ENCODE measurements around the gene TAF10. TPM values are rescaled to one million over a fixed set of nuclear protein-coding genes. Genes with fewer than 3 reads are reported as not detected.

Gene TAF10
- total RNA-seq, 1 experiment from 2014 or later, result 142 TPM

DNA sequence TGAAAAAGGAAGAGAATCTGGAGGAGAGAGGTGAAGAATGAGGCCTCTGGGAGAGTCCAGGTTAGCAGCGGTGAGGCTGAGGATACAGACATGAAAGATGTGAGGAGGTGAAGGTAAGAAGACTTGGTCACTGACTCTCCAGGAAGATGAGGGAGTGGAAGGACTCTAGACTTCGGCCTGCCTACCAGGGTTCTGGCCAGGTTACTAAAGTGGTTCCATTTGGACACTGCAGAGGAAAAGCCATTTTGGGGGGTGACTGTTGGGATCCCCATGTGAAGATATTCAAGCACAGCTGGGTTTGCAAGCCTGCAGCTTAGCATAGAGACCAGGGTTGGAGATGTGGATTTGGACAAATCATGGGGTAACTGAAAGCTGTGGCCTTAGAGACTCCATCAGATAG lies 35.8 kb upstream of the TAF10 start:
- Histone ChIP-seq H3K27me3 (replicated peaks; ENCODE audit: control insufficient read depth, insufficient read depth, low read length) (no peaks in the 10 kb centered on the region; the same call in 1 of the 2 replicates), H3K36me3 (ENCODE audit: control insufficient read depth, insufficient read depth, low read length) (no peaks in the 10 kb centered on the region), H3K4me1 (peaks cover 8% of the 10 kb centered on the region; the same call in 1 of the 2 replicates), H3K9me3 (no peaks in the 10 kb centered on the region), H3K4me3 (ENCODE audit: low read depth, low read length) (no peak overlapping the region)
- Mint-ChIP-seq H3K4me1 (ENCODE audit: low read depth, unreplicated experiment) (no peaks in the 10 kb centered on the region), H3K36me3 (ENCODE audit: insufficient read depth, unreplicated experiment) (no peaks in the 10 kb centered on the region), H3K27ac (ENCODE audit: unreplicated experiment) (no peak overlapping the region), H3K4me3 (ENCODE audit: unreplicated experiment) (no peak overlapping the region), H3K27me3 (ENCODE audit: insufficient read depth, unreplicated experiment) (no peaks in the 10 kb centered on the region), H3K9me3 (ENCODE audit: unreplicated experiment) (no peaks in the 10 kb centered on the region)
- intact Hi-C loops (cut with micrococcal nuclease; ENCODE audit: unreplicated experiment), result no loop called here
- ChIA-PET CTCF (interaction anchor here (0.7 kb wide), 1 partner anchor 35 kb away, joined by 4 read pairs; the partner anchor contains the start of gene MRPL17), POLR2A (no interaction called here)
- DNase-seq, result no peak
- TF ChIP-seq, protein P1, sequence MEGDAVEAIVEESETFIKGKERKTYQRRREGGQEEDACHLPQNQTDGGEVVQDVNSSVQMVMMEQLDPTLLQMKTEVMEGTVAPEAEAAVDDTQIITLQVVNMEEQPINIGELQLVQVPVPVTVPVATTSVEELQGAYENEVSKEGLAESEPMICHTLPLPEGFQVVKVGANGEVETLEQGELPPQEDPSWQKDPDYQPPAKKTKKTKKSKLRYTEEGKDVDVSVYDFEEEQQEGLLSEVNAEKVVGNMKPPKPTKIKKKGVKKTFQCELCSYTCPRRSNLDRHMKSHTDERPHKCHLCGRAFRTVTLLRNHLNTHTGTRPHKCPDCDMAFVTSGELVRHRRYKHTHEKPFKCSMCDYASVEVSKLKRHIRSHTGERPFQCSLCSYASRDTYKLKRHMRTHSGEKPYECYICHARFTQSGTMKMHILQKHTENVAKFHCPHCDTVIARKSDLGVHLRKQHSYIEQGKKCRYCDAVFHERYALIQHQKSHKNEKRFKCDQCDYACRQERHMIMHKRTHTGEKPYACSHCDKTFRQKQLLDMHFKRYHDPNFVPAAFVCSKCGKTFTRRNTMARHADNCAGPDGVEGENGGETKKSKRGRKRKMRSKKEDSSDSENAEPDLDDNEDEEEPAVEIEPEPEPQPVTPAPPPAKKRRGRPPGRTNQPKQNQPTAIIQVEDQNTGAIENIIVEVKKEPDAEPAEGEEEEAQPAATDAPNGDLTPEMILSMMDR (IDR thresholded peaks at IDR 0.05; ENCODE audit: insufficient read depth in 1 of 2, low read depth in 1 of 2, low read length in 1 of 2, severe bottlenecking in 1 of 2, unreplicated experiment in 1 of 2), result no peak
- no TSS peak for BruUV-seq (replicated peaks)

DNA sequence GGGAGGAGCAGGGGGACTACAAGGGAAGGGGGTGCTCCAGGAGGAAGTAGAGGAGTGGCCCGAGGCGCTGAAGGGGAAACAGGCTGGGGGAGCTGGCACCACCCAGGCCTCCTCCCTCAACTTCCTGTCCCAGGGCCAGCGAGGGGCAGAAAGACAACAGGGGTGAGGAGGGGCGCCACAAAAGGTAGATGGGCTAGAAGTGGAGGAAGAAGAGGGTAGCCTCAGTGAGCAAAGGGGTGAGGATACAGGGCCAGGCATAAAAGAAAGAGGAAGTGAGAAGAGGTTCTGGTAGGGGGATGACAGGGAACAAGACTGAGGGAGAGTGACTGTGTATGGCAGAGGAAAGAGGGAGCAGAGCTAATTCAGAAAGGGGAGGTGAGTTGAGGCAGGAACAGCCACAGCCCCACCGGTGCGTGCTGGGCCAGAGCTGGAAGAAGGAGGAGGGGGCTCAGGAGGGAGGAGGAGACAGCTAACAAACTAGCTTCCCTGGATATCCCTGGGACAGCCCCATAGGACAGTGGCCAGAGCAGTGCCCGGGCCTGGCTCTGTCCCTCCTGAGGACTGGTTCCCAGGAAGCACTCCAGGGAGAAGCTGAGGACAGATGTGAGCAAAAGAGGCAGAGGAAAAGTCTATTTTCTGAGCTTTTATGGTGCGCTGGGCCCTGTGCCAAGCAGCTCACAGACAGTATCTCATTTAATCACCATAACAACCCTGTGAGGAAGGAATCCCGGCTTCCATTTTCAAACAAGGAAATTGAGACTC lies 35.1 kb upstream of the TAF10 start:
- Histone ChIP-seq H3K4me3 (ENCODE audit: low read depth, low read length) (no peak overlapping the region), H3K27me3 (replicated peaks; ENCODE audit: control insufficient read depth, insufficient read depth, low read length) (no peaks in the 10 kb centered on the region; the same call in 1 of the 2 replicates), H3K36me3 (ENCODE audit: control insufficient read depth, insufficient read depth, low read length) (no peaks in the 10 kb centered on the region), H3K4me1 (peaks cover 8% of the 10 kb centered on the region; the same call in 1 of the 2 replicates), H3K9me3 (no peaks in the 10 kb centered on the region)
- no peaks in the 10 kb centered on the region for H3K36me3 Mint-ChIP-seq (ENCODE audit: insufficient read depth, unreplicated experiment)
- CTCF ChIA-PET, result interaction anchor here (0.7 kb wide), 1 partner anchor 36 kb away, joined by 4 read pairs; the partner anchor contains the start of gene MRPL17
- no peaks in the 10 kb centered on the region for H3K9me3 Mint-ChIP-seq (ENCODE audit: unreplicated experiment)
- no peaks in the 10 kb centered on the region for H3K27me3 Mint-ChIP-seq (ENCODE audit: insufficient read depth, unreplicated experiment)
- POLR2A ChIA-PET, result no interaction called here
- no peak for DNase-seq
- no peak overlapping the region for H3K4me3 Mint-ChIP-seq (ENCODE audit: unreplicated experiment)
- H3K27ac Mint-ChIP-seq (ENCODE audit: unreplicated experiment), result no peak overlapping the region
- no TSS peak for BruUV-seq (replicated peaks)
- TF ChIP-seq, protein P1 (IDR thresholded peaks at IDR 0.05; ENCODE audit: insufficient read depth in 1 of 2, low read depth in 1 of 2, low read length in 1 of 2, severe bottlenecking in 1 of 2, unreplicated experiment in 1 of 2), result no peak
- intact Hi-C loops (cut with micrococcal nuclease; ENCODE audit: unreplicated experiment), result no loop called here
- no peaks in the 10 kb centered on the region for H3K4me1 Mint-ChIP-seq (ENCODE audit: low read depth, unreplicated experiment)

DNA sequence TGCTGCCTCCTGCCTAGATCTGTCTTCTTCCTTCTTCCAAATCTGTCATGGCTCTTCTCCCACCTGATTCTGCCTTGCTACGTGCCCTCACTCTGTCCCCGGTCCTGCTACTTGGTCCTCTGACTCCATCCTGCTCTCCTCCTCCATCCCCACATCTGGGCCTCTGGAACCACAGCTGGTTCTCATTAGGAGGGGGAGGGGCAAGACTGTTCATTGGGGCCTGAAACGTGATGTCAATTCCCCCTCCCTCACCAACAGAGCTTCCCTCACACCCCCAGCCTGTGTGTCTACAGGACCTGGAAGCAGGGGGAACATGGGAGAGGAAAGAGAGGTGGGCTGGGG lies 34.5 kb upstream of the TAF10 start:
- CTCF ChIA-PET, result no interaction called here

More for the DNA sequence above, 34.5 kb upstream of the TAF10 start:
- Histone ChIP-seq H3K27me3 (replicated peaks; ENCODE audit: control insufficient read depth, insufficient read depth, low read length) (no peaks in the 10 kb centered on the region; the same call in 1 of the 2 replicates), H3K4me3 (ENCODE audit: low read depth, low read length) (no peak overlapping the region), H3K9me3 (no peaks in the 10 kb centered on the region), H3K4me1 (peaks cover 8% of the 10 kb centered on the region; the same call in 1 of the 2 replicates), H3K36me3 (ENCODE audit: control insufficient read depth, insufficient read depth, low read length) (no peaks in the 10 kb centered on the region)
- no peak for DNase-seq
- BruUV-seq (replicated peaks), result no TSS peak
- POLR2A ChIA-PET, result no interaction called here
- H3K4me3 Mint-ChIP-seq (ENCODE audit: unreplicated experiment), result no peak overlapping the region
- H3K27ac Mint-ChIP-seq (ENCODE audit: unreplicated experiment), result no peak overlapping the region
- no peaks in the 10 kb centered on the region for H3K9me3 Mint-ChIP-seq (ENCODE audit: unreplicated experiment)
- TF ChIP-seq, protein P1 (IDR thresholded peaks at IDR 0.05; ENCODE audit: insufficient read depth in 1 of 2, low read depth in 1 of 2, low read length in 1 of 2, severe bottlenecking in 1 of 2, unreplicated experiment in 1 of 2), result no peak
- H3K27me3 Mint-ChIP-seq (ENCODE audit: insufficient read depth, unreplicated experiment), result no peaks in the 10 kb centered on the region
- H3K4me1 Mint-ChIP-seq (ENCODE audit: low read depth, unreplicated experiment), result no peaks in the 10 kb centered on the region
- intact Hi-C loops (cut with micrococcal nuclease; ENCODE audit: unreplicated experiment), result no loop called here
- no peaks in the 10 kb centered on the region for H3K36me3 Mint-ChIP-seq (ENCODE audit: insufficient read depth, unreplicated experiment)

All from Caco-2 (cell line).